Upper lobe of right lung (tissue), 1 donor: Measurements from ENCODE around the gene ATP7A. TPM values are rescaled to one million over a fixed set of nuclear protein-coding genes. Genes with fewer than 3 reads are reported as not detected.

Experiments used
- ATAC-seq: fragments of 200-7000 bp; cut with Tn5 transposase; one replicate; pipeline ENCODE4 v1.9.1; 2020; ENCODE audit warnings: mild to moderate bottlenecking, moderate library complexity
- DNase-seq: peaks from one replicate; pipeline ENCODE4 v3.0.0-alpha.2; 2020
- H3K27ac ChIP-seq: fragments of 200-600 bp; one replicate; pipeline ENCODE4 v1.8.0; 2022
- H3K27me3 ChIP-seq: fragments of 200-600 bp; one replicate; pipeline ENCODE4 v1.8.0; 2022; ENCODE audit warnings: mild to moderate bottlenecking
- H3K36me3 ChIP-seq: fragments of 200-600 bp; one replicate; pipeline ENCODE4 v1.8.0; 2022
- H3K4me1 ChIP-seq: fragments of 200-600 bp; one replicate; pipeline ENCODE4 v1.8.0; 2022
- H3K4me3 ChIP-seq: fragments of 200-600 bp; one replicate; pipeline ENCODE4 v1.8.0; 2022; ENCODE audit warnings: mild to moderate bottlenecking
- H3K9me3 ChIP-seq: fragments of 200-600 bp; one replicate; pipeline ENCODE4 v1.8.0; 2022
- intact Hi-C: fragments of 100-400 bp; cut with DNase I; formaldehyde crosslinking; loops from one replicate; pipeline ENCODE4 v1.11.0; 2022
- total RNA-seq: library from RNA; stranded (reverse); fragmentation: NEBNext Ultra II Directional; extraction: Animal tissue kit (Norgen Biotek cat#: 25700); gene quantifications from one replicate; pipeline ENCODE4 v1.2.1, GENCODE V29; 2021
- TF ChIP-seq, protein P1 (sequence below): fragments of 200-600 bp; IDR thresholded peaks from one replicate; pipeline ENCODE4 v1.8.0; 2022; ENCODE audit warnings: antibody characterized with exemption
- donor health status: DM: no; HTN: yes; CAD: no; lungs with severe emphysema.

The ATP7A gene
- total RNA-seq, 1 donor from 2014 or later, result 16.4 TPM

GRCh38 chrX:78024349-78025059 is 114.0 kb downstream of the ATP7A start:
- H3K36me3 ChIP-seq, result no peaks in the 10 kb centered on the region
- intact Hi-C loops, result no loop called here
- H3K27ac ChIP-seq, result no peak overlapping the region
- ATAC-seq (peak; percentile 92), DNase-seq (peak; percentile 68)
- no peak overlapping the region for H3K4me3 ChIP-seq
- H3K4me1 ChIP-seq, result no peaks in the 10 kb centered on the region
- H3K27me3 ChIP-seq, result no peaks in the 10 kb centered on the region
- H3K9me3 ChIP-seq, result no peaks in the 10 kb centered on the region
- TF ChIP-seq, protein P1, sequence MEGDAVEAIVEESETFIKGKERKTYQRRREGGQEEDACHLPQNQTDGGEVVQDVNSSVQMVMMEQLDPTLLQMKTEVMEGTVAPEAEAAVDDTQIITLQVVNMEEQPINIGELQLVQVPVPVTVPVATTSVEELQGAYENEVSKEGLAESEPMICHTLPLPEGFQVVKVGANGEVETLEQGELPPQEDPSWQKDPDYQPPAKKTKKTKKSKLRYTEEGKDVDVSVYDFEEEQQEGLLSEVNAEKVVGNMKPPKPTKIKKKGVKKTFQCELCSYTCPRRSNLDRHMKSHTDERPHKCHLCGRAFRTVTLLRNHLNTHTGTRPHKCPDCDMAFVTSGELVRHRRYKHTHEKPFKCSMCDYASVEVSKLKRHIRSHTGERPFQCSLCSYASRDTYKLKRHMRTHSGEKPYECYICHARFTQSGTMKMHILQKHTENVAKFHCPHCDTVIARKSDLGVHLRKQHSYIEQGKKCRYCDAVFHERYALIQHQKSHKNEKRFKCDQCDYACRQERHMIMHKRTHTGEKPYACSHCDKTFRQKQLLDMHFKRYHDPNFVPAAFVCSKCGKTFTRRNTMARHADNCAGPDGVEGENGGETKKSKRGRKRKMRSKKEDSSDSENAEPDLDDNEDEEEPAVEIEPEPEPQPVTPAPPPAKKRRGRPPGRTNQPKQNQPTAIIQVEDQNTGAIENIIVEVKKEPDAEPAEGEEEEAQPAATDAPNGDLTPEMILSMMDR, result peak; percentile 54

DNA sequence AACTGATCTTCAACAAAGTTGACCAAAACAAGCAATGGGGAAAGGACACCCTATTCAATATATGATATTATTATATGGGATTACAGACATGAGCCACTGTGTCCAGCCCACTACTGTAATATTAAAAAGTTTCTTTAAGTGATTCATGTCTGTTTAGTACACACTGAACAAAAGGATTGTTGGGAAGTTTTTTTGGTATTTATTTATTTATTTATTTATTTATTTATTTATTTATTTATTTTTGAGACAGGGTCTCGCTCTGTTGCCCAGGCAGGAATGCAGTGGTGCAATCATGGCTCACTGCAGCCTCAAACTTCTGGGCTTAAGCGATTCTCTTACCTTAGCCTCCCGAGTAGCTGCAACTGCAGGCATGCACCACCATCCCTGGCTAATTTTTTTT is 117.3 kb downstream of the ATP7A start:
- intact Hi-C loops, result no loop called here
- H3K36me3 ChIP-seq, result no peaks in the 10 kb centered on the region
- no peak for DNase-seq
- TF ChIP-seq, protein P1, result no peak
- no peaks in the 10 kb centered on the region for H3K27me3 ChIP-seq
- H3K27ac ChIP-seq, result no peak overlapping the region
- no peak overlapping the region for H3K4me3 ChIP-seq
- no peaks in the 10 kb centered on the region for H3K9me3 ChIP-seq
- no peak for ATAC-seq
- H3K4me1 ChIP-seq, result no peaks in the 10 kb centered on the region

DNA sequence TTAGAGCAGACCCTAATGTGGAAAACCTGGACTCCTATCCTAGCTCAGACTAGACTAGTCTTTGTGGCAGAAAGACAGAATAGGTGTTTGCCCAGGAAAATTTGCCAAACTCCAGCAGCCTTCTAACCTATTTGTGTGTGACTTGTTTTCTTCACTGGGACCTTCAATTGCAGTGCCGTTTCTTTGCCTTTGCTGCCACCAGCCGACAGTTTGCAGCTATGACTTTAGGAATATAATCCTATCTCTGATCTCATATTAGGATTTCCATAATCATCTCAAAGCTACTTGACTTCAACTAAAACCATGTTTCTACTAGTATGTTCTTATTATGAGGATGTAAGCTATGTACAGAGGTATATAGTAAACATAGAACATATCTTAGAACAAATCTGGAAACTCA is 119.2 kb downstream of the ATP7A start:
- no peak overlapping the region for H3K27ac ChIP-seq
- no peak for DNase-seq
- no peak overlapping the region for H3K4me3 ChIP-seq
- no peaks in the 10 kb centered on the region for H3K4me1 ChIP-seq
- no peaks in the 10 kb centered on the region for H3K9me3 ChIP-seq
- intact Hi-C loops, result no loop called here
- no peaks in the 10 kb centered on the region for H3K36me3 ChIP-seq
- TF ChIP-seq, protein P1, result peak; percentile 36
- H3K27me3 ChIP-seq, result no peaks in the 10 kb centered on the region
- no peak for ATAC-seq

DNA sequence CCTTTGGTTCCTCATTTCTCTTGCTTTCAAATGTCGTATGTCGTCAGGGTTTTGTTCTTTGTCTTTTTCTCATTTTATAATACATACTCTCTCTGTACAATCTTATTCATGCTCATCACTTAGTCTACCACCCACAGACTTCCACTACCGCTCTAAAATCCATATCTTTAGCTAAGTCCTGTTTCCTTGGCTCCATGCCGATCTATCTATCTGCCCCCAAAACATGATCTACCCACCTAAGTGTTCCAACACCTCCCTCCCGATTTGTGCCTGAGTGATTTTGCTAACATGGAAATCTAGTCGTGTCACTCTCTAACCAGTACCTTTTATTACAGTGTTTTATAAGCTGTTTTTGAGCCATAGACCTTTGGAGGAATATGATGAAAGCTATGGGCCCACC is 124.6 kb downstream of the ATP7A start:
- ATAC-seq, result no peak
- DNase-seq, result no peak
- TF ChIP-seq, protein P1, result no peak
- Histone ChIP-seq H3K36me3 (no peaks in the 10 kb centered on the region), H3K27me3 (no peaks in the 10 kb centered on the region), H3K4me3 (no peak overlapping the region), H3K27ac (no peak overlapping the region), H3K4me1 (no peaks in the 10 kb centered on the region), H3K9me3 (no peaks in the 10 kb centered on the region)
- intact Hi-C loops, result no loop called here

- DNase-seq, result no peak
- TF ChIP-seq, protein P1, result no peak
- Histone ChIP-seq H3K27me3 (no peaks in the 10 kb centered on the region), H3K36me3 (no peaks in the 10 kb centered on the region), H3K4me3 (no peak overlapping the region), H3K9me3 (no peaks in the 10 kb centered on the region), H3K4me1 (no peaks in the 10 kb centered on the region), H3K27ac (no peak overlapping the region)
- no peak for ATAC-seq
- intact Hi-C loops, result no loop called here
Observed at GRCh38 chrX:78037881-78038280, 127.4 kb downstream of the ATP7A start.

DNA sequence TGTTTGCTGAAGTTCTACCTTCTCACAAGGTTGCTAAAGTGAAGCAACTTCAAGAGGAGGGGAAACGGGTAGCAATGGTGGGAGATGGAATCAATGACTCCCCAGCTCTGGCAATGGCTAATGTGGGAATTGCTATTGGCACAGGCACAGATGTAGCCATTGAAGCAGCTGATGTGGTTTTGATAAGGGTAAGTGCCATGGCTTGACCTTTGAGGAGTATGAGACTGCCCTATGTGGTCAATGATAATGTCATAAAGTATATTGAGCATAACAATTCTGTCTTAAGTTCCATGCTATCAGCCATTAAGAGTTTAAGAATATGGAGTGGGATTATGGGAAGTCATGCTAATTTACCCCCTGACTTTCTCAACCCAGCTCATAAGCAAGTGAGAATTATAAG is 132.1 kb downstream of the ATP7A start:
- Histone ChIP-seq H3K9me3 (no peaks in the 10 kb centered on the region), H3K4me3 (no peak overlapping the region), H3K27ac (no peak overlapping the region), H3K36me3 (peaks cover 17% of the 10 kb centered on the region), H3K27me3 (no peaks in the 10 kb centered on the region), H3K4me1 (no peaks in the 10 kb centered on the region)
- intact Hi-C loops, result no loop called here
- no peak for DNase-seq
- no peak for ATAC-seq
- TF ChIP-seq, protein P1, result no peak
